ENCODE results near the gene CIAO1.
"Not testable (repeated sequence)": the region's sequence is repeated elsewhere in the genome, so short reads cannot be mapped to it uniquely, and the experiment has no call there.

The CIAO1 gene

GRCh38 chr2:96265840-96266679, at the start of gene CIAO1, which contains the start of gene TMEM127:
Gene CIAO1, plus strand, starts transcription at chr2:96266225. Its CDS starts 126 bp downstream, at chr2:96266351.
Gene TMEM127, minus strand, starts transcription at chr2:96265997. Its CDS starts 616 bp downstream, at chr2:96265381.
- peak; percentile 98 for DNase-seq (ENCODE audit: low spot score)

GRCh38 chr2:96218508-96219131, 47.4 kb upstream of the CIAO1 start:
- DNase-seq (ENCODE audit: low spot score), result no peak

GRCh38 chr2:96219959-96220358, 46.1 kb upstream of the CIAO1 start:
- DNase-seq (ENCODE audit: low spot score), result not testable (repeated sequence)

GRCh38 chr2:96221106-96221505, 44.9 kb upstream of the CIAO1 start:
- DNase-seq (ENCODE audit: low spot score), result not testable (repeated sequence)

- no peak for DNase-seq (ENCODE audit: low spot score)
Observed at GRCh38 chr2:96225016-96225533, 41.0 kb upstream of the CIAO1 start.

GRCh38 chr2:96231316-96231715, 34.7 kb upstream of the CIAO1 start:
- DNase-seq (ENCODE audit: low spot score), result no peak

GRCh38 chr2:96233436-96233835, 32.6 kb upstream of the CIAO1 start:
- DNase-seq (ENCODE audit: low spot score), result no peak

GRCh38 chr2:96233880-96234316, 32.1 kb upstream of the CIAO1 start:
- no peak for DNase-seq (ENCODE audit: low spot score)

- DNase-seq (ENCODE audit: low spot score), result no peak
Observed at GRCh38 chr2:96236882-96237281, 29.1 kb upstream of the CIAO1 start.

- DNase-seq (ENCODE audit: low spot score), result no peak
Observed at GRCh38 chr2:96238266-96238665, 27.8 kb upstream of the CIAO1 start.

GRCh38 chr2:96239091-96239490, 26.9 kb upstream of the CIAO1 start:
- DNase-seq (ENCODE audit: low spot score), result no peak

GRCh38 chr2:96239745-96240264, 26.2 kb upstream of the CIAO1 start:
- DNase-seq (ENCODE audit: low spot score), result no peak

- no peak for DNase-seq (ENCODE audit: low spot score)
Observed at GRCh38 chr2:96240341-96241038, 25.5 kb upstream of the CIAO1 start.

GRCh38 chr2:96241227-96241626, 24.8 kb upstream of the CIAO1 start:
- DNase-seq (ENCODE audit: low spot score), result no peak

- no peak for DNase-seq (ENCODE audit: low spot score)
Observed at GRCh38 chr2:96241900-96242611, 24.0 kb upstream of the CIAO1 start.

- no peak for DNase-seq (ENCODE audit: low spot score)
Observed at GRCh38 chr2:96243843-96244242, 22.2 kb upstream of the CIAO1 start.

- no peak for DNase-seq (ENCODE audit: low spot score)
Observed at GRCh38 chr2:96245609-96246390, 20.2 kb upstream of the CIAO1 start.

- DNase-seq (ENCODE audit: low spot score), result no peak
Observed at GRCh38 chr2:96247009-96247408, 19.0 kb upstream of the CIAO1 start.

- DNase-seq (ENCODE audit: low spot score), result no peak
Observed at GRCh38 chr2:96247896-96248295, 18.1 kb upstream of the CIAO1 start.

GRCh38 chr2:96248624-96249023, 17.4 kb upstream of the CIAO1 start:
- no peak for DNase-seq (ENCODE audit: low spot score)

GRCh38 chr2:96249654-96250053, 16.4 kb upstream of the CIAO1 start:
- no peak for DNase-seq (ENCODE audit: low spot score)
